HepG2 (cell line): Measurements from ENCODE around the gene ITPK1. TPM values are rescaled to one million over a fixed set of nuclear protein-coding genes. Genes with fewer than 3 reads are reported as not detected.

Source experiments
- ATAC-seq: fragments of 200-7000 bp; cut with Tn5 transposase; 3 replicates; pipeline ENCODE4 v1.9.1; 2020; ENCODE audit warnings: mild to moderate bottlenecking, moderate library complexity
- BruUV-seq: library from RNA; stranded (reverse); fragments of 400-500 nt; replicated peaks from 2 replicates; lab custom pipeline; 2021; lab: Mats Ljungman, UMichigan
- CTCF ChIA-PET: fragments of 300-600 bp; formaldehyde crosslinking; extraction: SDS; loops from one replicate; lab custom pipeline; 2021; ENCODE audit warnings: low total read pairs, inconsistent platforms, low intra/inter-chr PET ratio; lab: Yijun Ruan, JAX
- POLR2A ChIA-PET: fragments of 350-600 bp; sonication (Branson Sonifier 250); formaldehyde crosslinking; loops from one replicate; lab custom pipeline; 2020; ENCODE audit warnings: antibody characterized with exemption, inconsistent platforms; lab: Yijun Ruan, JAX
- DNase-seq: peaks from one replicate; pipeline ENCODE4 v3.0.0-alpha.2; 2015; ENCODE audit warnings: low spot score
- FAIRE-seq: peaks from 3 replicates; lab custom pipeline; 2011; peaks lifted over from hg19 to GRCh38; lab: Jason Lieb, UNC
- H2AFZ ChIP-seq: one replicate; pipeline ENCODE4 v1.6.1; 2011; ENCODE audit warnings: low read length, inconsistent platforms
- H3K27ac ChIP-seq: fragments of 300-600 bp; 3 replicates; pipeline ENCODE4 v1.8.0; 2011; ENCODE audit warnings: mixed run types, mild to moderate bottlenecking, mixed read lengths, low read length, inconsistent platforms; ENCODE audit not compliant: insufficient read depth; ENCODE audit errors: extremely low read length
- H3K27me3 ChIP-seq, 2 experiments: fragments of 200-600 bp in 1 of 2; 2 replicates in 1 of 2; 3 replicates in 1 of 2; pipeline versions ENCODE4 v1.6.0 to v1.8.0; 2011; ENCODE audit warnings: low read length in 2 of 2, mild to moderate bottlenecking in 2 of 2, moderate library complexity in 2 of 2, inconsistent platforms in 1 of 2; ENCODE audit not compliant: insufficient read depth in 2 of 2, control insufficient read depth in 1 of 2
- H3K36me3 ChIP-seq, 2 experiments: fragments of 200-600 bp in 1 of 2; replicated peaks in 1 of 2; 2 replicates in 1 of 2; 3 replicates in 1 of 2; pipeline versions ENCODE4 v1.5.1 to v1.8.0; 2011; ENCODE audit warnings: low read length in 2 of 2, inconsistent platforms in 1 of 2; ENCODE audit not compliant: insufficient read depth in 2 of 2, control insufficient read depth in 1 of 2
- H3K4me1 ChIP-seq: 2 replicates; pipeline ENCODE4 v1.5.1; 2012; ENCODE audit warnings: low read length, inconsistent platforms; ENCODE audit not compliant: insufficient read depth
- H3K4me2 ChIP-seq: 2 replicates; pipeline ENCODE4 v1.6.0; 2011; ENCODE audit warnings: low read depth, low read length, inconsistent platforms
- H3K4me3 ChIP-seq, 3 experiments: fragments of 200-600 bp in 1 of 3; sonication (generic), shearing (Covaris generic) in 1 of 3; replicated peaks in 1 of 3; 2 replicates each; pipeline ENCODE4 v1.5.1; 2011 to 2016; ENCODE audit warnings: low read length in 3 of 3, inconsistent platforms in 2 of 3, low read depth in 2 of 3, mild to moderate bottlenecking in 2 of 3, control low read depth in 1 of 3, mixed read lengths in 1 of 3; ENCODE audit not compliant: insufficient read depth in 1 of 3
- H3K79me2 ChIP-seq: one replicate; pipeline ENCODE4 v1.6.1; 2011; ENCODE audit warnings: low read length, inconsistent platforms; ENCODE audit not compliant: insufficient read depth
- H3K9ac ChIP-seq: 2 replicates; pipeline ENCODE4 v1.6.0; 2011; ENCODE audit warnings: mild to moderate bottlenecking, low read depth, low read length, inconsistent platforms; ENCODE audit not compliant: insufficient read depth
- H3K9me3 ChIP-seq: 2 replicates; pipeline ENCODE4 v1.5.1; 2012; ENCODE audit warnings: mild to moderate bottlenecking, low read length
- H4K20me1 ChIP-seq: 2 replicates; pipeline ENCODE4 v1.6.0; 2011; ENCODE audit warnings: inconsistent platforms, mild to moderate bottlenecking, low read length, moderate library complexity; ENCODE audit not compliant: insufficient read depth
- ATF7-NPFF ChIP-seq: sonication (generic); formaldehyde crosslinking; IDR thresholded peaks from 2 replicates; pipeline ENCODE4 v1.8.1; 2023; ENCODE audit warnings: mild to moderate bottlenecking, low read depth, missing genetic modification reagents, moderate library complexity
- DDIT3 ChIP-seq: sonication (generic); formaldehyde crosslinking; IDR thresholded peaks from 2 replicates; pipeline ENCODE4 v1.4.0; 2020; ENCODE audit warnings: mild to moderate bottlenecking, missing genetic modification reagents
- HNF1B ChIP-seq: sonication (generic); formaldehyde crosslinking; IDR thresholded peaks from 2 replicates; pipeline ENCODE4 v1.5.1; 2020; ENCODE audit warnings: mild to moderate bottlenecking, moderate library complexity, missing genetic modification reagents
- KDM2A ChIP-seq: sonication (generic); formaldehyde crosslinking; IDR thresholded peaks from 2 replicates; pipeline ENCODE4 v1.4.0; 2020; ENCODE audit warnings: low read depth, missing genetic modification reagents, borderline replicate concordance
- SIN3B ChIP-seq: fragments of 150-350 bp; IDR thresholded peaks from 2 replicates; pipeline ENCODE4 v1.6.1; 2014; ENCODE audit warnings: low read length
- ZNF619 ChIP-seq: sonication (generic); formaldehyde crosslinking; IDR thresholded peaks from 2 replicates; pipeline ENCODE4 v1.4.0; 2020; ENCODE audit warnings: mild to moderate bottlenecking, missing genetic modification reagents
- ZNF691 ChIP-seq: sonication (generic); formaldehyde crosslinking; IDR thresholded peaks from 2 replicates; pipeline ENCODE4 v1.4.0; 2020; ENCODE audit warnings: missing genetic modification reagents, low read depth, mild to moderate bottlenecking, borderline replicate concordance
- ZNF816 ChIP-seq: sonication (generic); formaldehyde crosslinking; IDR thresholded peaks from 2 replicates; pipeline ENCODE4 v1.8.0; 2022; ENCODE audit warnings: missing genetic modification reagents, mild to moderate bottlenecking, borderline replicate concordance
- WGBS: methylation state at CpG from one replicate; pipeline ENCODE4 v1.1.6; 2017; ENCODE audit warnings: low lambda C conversion rate; 5-methylcytosine and 5-hydroxymethylcytosine counted together
- in situ Hi-C: cut with HindIII; loops from 2 replicates; pipeline ENCODE4 v1.10.0; 2017; ENCODE audit warnings: low pct_unique_long_range_greater_than_20kb; ENCODE audit not compliant: extremely low pct_ligation_motif_present
- intact Hi-C: fragments of 100-400 bp; cut with micrococcal nuclease; formaldehyde crosslinking; loops from one replicate; pipeline ENCODE4 v1.10.0; 2022; ENCODE audit not compliant: unreplicated experiment
- polyA plus RNA-seq, 8 experiments: library from polyadenylated mRNA; depleted of rRNA in 3 of 8; stranded (reverse) in 7 of 8; unstranded in 1 of 8; fragments of >200 nt; fragmentation: Illumina TruSeq in 4 of 8; extraction: Trizol in 4 of 8; gene quantifications; 2 replicates each; pipeline versions ENCODE4 v1.2.1 to v1.2.3, GENCODE V29; 2011 to 2016; ENCODE audit warnings: low read depth in 4 of 8, missing spikeins in 1 of 8, mixed read lengths in 1 of 8; ENCODE audit not compliant: insufficient read depth in 1 of 8
- total RNA-seq, 5 experiments: library from RNA; depleted of rRNA; stranded (reverse); fragments of >200 nt; fragmentation: Illumina TruSeq; extraction: Trizol; gene quantifications; 2 replicates each; pipeline ENCODE4 v1.2.3, GENCODE V29; 2016; ENCODE audit warnings: low read depth in 1 of 5
- TF ChIP-seq, protein P1 (sequence below): sonication (generic); formaldehyde crosslinking; IDR thresholded peaks from 2 replicates; pipeline ENCODE4 v1.4.0; 2020; ENCODE audit warnings: missing genetic modification reagents

ITPK1 gene
- total and polyA plus RNA-seq, 2 of the 13 experiments (the other 11 are each of a cell fraction or from before 2014, with no cell fraction given): 20.5 to 47.5 TPM

- TF ChIP-seq ZNF691: no peak
Measured at GRCh38 chr14:92890830-92891588, 224.7 kb downstream of the ITPK1 start (continued).

DNA sequence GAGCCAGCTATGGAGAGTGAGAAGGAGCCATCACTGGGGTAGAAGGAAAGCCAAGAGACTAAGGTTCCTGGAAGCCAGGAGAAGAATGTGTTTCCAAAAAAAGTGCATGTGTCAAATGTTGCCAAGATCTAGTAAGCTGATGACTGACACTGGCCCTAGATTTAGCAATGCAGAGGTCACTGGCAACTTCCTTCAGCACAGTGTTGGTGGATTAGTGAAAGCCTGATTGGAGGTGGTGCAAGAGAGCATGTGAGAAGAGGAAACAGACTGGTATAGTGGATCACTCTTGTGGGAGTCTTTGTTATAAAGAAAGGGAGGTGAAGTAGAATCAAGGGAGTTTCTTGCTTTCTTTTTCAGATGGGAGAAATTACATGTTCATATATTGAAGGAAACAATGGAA, 226.8 kb downstream of the ITPK1 start:
- H3K9me3 ChIP-seq: peaks cover 12% of the 10 kb centered on the region
- H3K79me2 ChIP-seq: no peaks in the 10 kb centered on the region
- no peaks in the 10 kb centered on the region; a peak in 1 of 5 replicates for H3K27me3 ChIP-seq
- H3K4me2 ChIP-seq: no peak overlapping the region
- H3K4me1 ChIP-seq: no peaks in the 10 kb centered on the region
- no TSS peak for BruUV-seq
- no peak for DNase-seq
- TF ChIP-seq SIN3B: no peak
- TF ChIP-seq, all 625 proteins: peak for 0
- no peak for ATAC-seq
- Histone ChIP-seq H4K20me1 (no peaks in the 10 kb centered on the region), H3K36me3 (no peaks in the 10 kb centered on the region), H2AFZ (no peak overlapping the region), H3K27ac (no peak overlapping the region), H3K9ac (no peak overlapping the region), H3K4me3 (no peak overlapping the region)
- no peak for FAIRE-seq
- ChIA-PET CTCF (no interaction called here), POLR2A (no interaction called here)
- in situ Hi-C loops: no loop called here
- intact Hi-C loops: no loop called here

- CTCF ChIA-PET: no interaction called here
- POLR2A ChIA-PET: no interaction called here
- Histone ChIP-seq H3K36me3 (no peaks in the 10 kb centered on the region), H3K79me2 (no peaks in the 10 kb centered on the region), H3K27ac (no peak overlapping the region), H3K4me2 (no peak overlapping the region), H2AFZ (no peak overlapping the region), H4K20me1 (no peaks in the 10 kb centered on the region), H3K27me3 (no peaks in the 10 kb centered on the region; a peak in 1 of 5 replicates), H3K4me1 (no peaks in the 10 kb centered on the region), H3K4me3 (no peak overlapping the region), H3K9me3 (no peaks in the 10 kb centered on the region), H3K9ac (no peak overlapping the region)
- in situ Hi-C loops: no loop called here
- no TSS peak for BruUV-seq
- intact Hi-C loops: no loop called here
- no peak for FAIRE-seq
- ATAC-seq: no peak
- DNase-seq: no peak
- 13% methylated on average over 1 of the region's 1 CpG for WGBS
- TF ChIP-seq ZNF619 (CRISPR knock-in tag) (no peak), ZNF816 (no peak), DDIT3 (CRISPR knock-in tag) (no peak), ATF7-NPFF (no peak), HNF1B (CRISPR knock-in tag) (no peak), KDM2A (no peak)
- TF ChIP-seq, protein P1, sequence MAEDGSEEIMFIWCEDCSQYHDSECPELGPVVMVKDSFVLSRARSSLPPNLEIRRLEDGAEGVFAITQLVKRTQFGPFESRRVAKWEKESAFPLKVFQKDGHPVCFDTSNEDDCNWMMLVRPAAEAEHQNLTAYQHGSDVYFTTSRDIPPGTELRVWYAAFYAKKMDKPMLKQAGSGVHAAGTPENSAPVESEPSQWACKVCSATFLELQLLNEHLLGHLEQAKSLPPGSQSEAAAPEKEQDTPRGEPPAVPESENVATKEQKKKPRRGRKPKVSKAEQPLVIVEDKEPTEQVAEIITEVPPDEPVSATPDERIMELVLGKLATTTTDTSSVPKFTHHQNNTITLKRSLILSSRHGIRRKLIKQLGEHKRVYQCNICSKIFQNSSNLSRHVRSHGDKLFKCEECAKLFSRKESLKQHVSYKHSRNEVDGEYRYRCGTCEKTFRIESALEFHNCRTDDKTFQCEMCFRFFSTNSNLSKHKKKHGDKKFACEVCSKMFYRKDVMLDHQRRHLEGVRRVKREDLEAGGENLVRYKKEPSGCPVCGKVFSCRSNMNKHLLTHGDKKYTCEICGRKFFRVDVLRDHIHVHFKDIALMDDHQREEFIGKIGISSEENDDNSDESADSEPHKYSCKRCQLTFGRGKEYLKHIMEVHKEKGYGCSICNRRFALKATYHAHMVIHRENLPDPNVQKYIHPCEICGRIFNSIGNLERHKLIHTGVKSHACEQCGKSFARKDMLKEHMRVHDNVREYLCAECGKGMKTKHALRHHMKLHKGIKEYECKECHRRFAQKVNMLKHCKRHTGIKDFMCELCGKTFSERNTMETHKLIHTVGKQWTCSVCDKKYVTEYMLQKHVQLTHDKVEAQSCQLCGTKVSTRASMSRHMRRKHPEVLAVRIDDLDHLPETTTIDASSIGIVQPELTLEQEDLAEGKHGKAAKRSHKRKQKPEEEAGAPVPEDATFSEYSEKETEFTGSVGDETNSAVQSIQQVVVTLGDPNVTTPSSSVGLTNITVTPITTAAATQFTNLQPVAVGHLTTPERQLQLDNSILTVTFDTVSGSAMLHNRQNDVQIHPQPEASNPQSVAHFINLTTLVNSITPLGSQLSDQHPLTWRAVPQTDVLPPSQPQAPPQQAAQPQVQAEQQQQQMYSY (CRISPR knock-in tag): no peak
Measured at GRCh38 chr14:92887157-92887556, 228.6 kb downstream of the ITPK1 start.
